ENCODE measurements around the gene SGMS1. TPM values are rescaled to one million over a fixed set of nuclear protein-coding genes. Genes with fewer than 3 reads are reported as not detected.
"Not testable (repeated sequence)": the region's sequence is repeated elsewhere in the genome, so short reads cannot be mapped to it uniquely, and the experiment has no call there.

SGMS1 gene
- total RNA-seq, 1 donor from 2014 or later: 14.2 TPM

GRCh38 chr10:50497758-50498157 is 126.0 kb downstream of the SGMS1 start:
- Mint-ChIP-seq H3K4me1 (peaks cover 43% of the 10 kb centered on the region), H3K4me3 (peak overlapping the region; percentile 64)
- intact Hi-C loops (cut with micrococcal nuclease): no loop called here

GRCh38 chr10:50496228-50496627 is 127.5 kb downstream of the SGMS1 start:
- peaks cover 29% of the 10 kb centered on the region for H3K9me3 Mint-ChIP-seq
- H3K27ac Mint-ChIP-seq: peak overlapping the region; percentile 32
- no peaks in the 10 kb centered on the region for H3K27me3 Mint-ChIP-seq
- no peak overlapping the region for H3K4me3 Mint-ChIP-seq
- intact Hi-C loops (cut with micrococcal nuclease): no loop called here
- H3K4me1 Mint-ChIP-seq: peaks cover 31% of the 10 kb centered on the region
- DNase-seq: no peak
- H3K36me3 Mint-ChIP-seq (ENCODE audit: low read depth): peaks cover 27% of the 10 kb centered on the region

More at GRCh38 chr10:50497758-50498157, 126.0 kb downstream of the SGMS1 start:
- peaks cover 27% of the 10 kb centered on the region for H3K36me3 Mint-ChIP-seq (ENCODE audit: low read depth)
- peaks cover 18% of the 10 kb centered on the region for H3K9me3 Mint-ChIP-seq
- H3K27me3 Mint-ChIP-seq: no peaks in the 10 kb centered on the region
- peak overlapping the region; percentile 91 for H3K27ac Mint-ChIP-seq
- no peak for DNase-seq

GRCh38 chr10:50490241-50490640 is 133.5 kb downstream of the SGMS1 start:
- Mint-ChIP-seq H3K27ac (no peak overlapping the region), H3K4me3 (no peak overlapping the region), H3K27me3 (no peaks in the 10 kb centered on the region), H3K4me1 (peaks cover 5% of the 10 kb centered on the region), H3K36me3 (ENCODE audit: low read depth) (peaks cover 9% of the 10 kb centered on the region), H3K9me3 (peaks cover 28% of the 10 kb centered on the region)
- intact Hi-C loops (cut with micrococcal nuclease): no loop called here
- no peak for DNase-seq

GRCh38 chr10:50484550-50484949 is 139.2 kb downstream of the SGMS1 start:
- peaks cover 27% of the 10 kb centered on the region for H3K9me3 Mint-ChIP-seq

GRCh38 chr10:50480054-50481007 is 143.4 kb downstream of the SGMS1 start:
- no peaks in the 10 kb centered on the region for H3K4me1 Mint-ChIP-seq
- no peaks in the 10 kb centered on the region for H3K27me3 Mint-ChIP-seq
- DNase-seq: peak; percentile 33
- no peak overlapping the region for H3K27ac Mint-ChIP-seq
- H3K9me3 Mint-ChIP-seq: peaks cover 37% of the 10 kb centered on the region
- H3K36me3 Mint-ChIP-seq (ENCODE audit: low read depth): peaks cover 51% of the 10 kb centered on the region
- no peak overlapping the region for H3K4me3 Mint-ChIP-seq
- intact Hi-C loops (cut with micrococcal nuclease): no loop called here

More at GRCh38 chr10:50484550-50484949, 139.2 kb downstream of the SGMS1 start:
- DNase-seq; intact Hi-C loops (cut with micrococcal nuclease); H3K4me3 Mint-ChIP-seq; H3K4me1 Mint-ChIP-seq; H3K27me3 Mint-ChIP-seq; H3K27ac Mint-ChIP-seq: not testable (repeated sequence)
- peaks cover 28% of the 10 kb centered on the region for H3K36me3 Mint-ChIP-seq (ENCODE audit: low read depth)

- Mint-ChIP-seq H3K9me3 (peaks cover 23% of the 10 kb centered on the region), H3K4me1 (peaks cover 3% of the 10 kb centered on the region), H3K36me3 (ENCODE audit: low read depth) (peaks cover 35% of the 10 kb centered on the region), H3K27me3 (no peaks in the 10 kb centered on the region), H3K27ac (no peak overlapping the region), H3K4me3 (no peak overlapping the region)
- DNase-seq: no peak
- intact Hi-C loops (cut with micrococcal nuclease): no loop called here
These were observed 146.2 kb downstream of the SGMS1 start for GRCh38 chr10:50477287-50478203.

- H3K4me3 Mint-ChIP-seq: no peak overlapping the region
- no peak for DNase-seq
- H3K4me1 Mint-ChIP-seq: peaks cover 18% of the 10 kb centered on the region
- peaks cover 12% of the 10 kb centered on the region for H3K9me3 Mint-ChIP-seq
- no peak overlapping the region for H3K27ac Mint-ChIP-seq
- H3K27me3 Mint-ChIP-seq: no peaks in the 10 kb centered on the region
- peaks cover 20% of the 10 kb centered on the region for H3K36me3 Mint-ChIP-seq (ENCODE audit: low read depth)
- intact Hi-C loops (cut with micrococcal nuclease): no loop called here
These were observed 150.0 kb downstream of the SGMS1 start for GRCh38 chr10:50473756-50474155.

- intact Hi-C loops (cut with micrococcal nuclease): no loop called here
- H3K9me3 Mint-ChIP-seq: peaks cover 11% of the 10 kb centered on the region
- H3K27ac Mint-ChIP-seq: no peak overlapping the region
- no peaks in the 10 kb centered on the region for H3K27me3 Mint-ChIP-seq
- H3K4me3 Mint-ChIP-seq: no peak overlapping the region
- DNase-seq: no peak
- H3K36me3 Mint-ChIP-seq (ENCODE audit: low read depth): peaks cover 18% of the 10 kb centered on the region
- H3K4me1 Mint-ChIP-seq: peaks cover 26% of the 10 kb centered on the region
These were observed 150.8 kb downstream of the SGMS1 start for GRCh38 chr10:50472914-50473313.

- H3K9me3 Mint-ChIP-seq: no peaks in the 10 kb centered on the region
- H3K4me3 Mint-ChIP-seq: no peak overlapping the region
- peaks cover 7% of the 10 kb centered on the region for H3K36me3 Mint-ChIP-seq (ENCODE audit: low read depth)
- peaks cover 32% of the 10 kb centered on the region for H3K4me1 Mint-ChIP-seq
- H3K27ac Mint-ChIP-seq: no peak overlapping the region
- DNase-seq: no peak
- no peaks in the 10 kb centered on the region for H3K27me3 Mint-ChIP-seq
- intact Hi-C loops (cut with micrococcal nuclease): no loop called here
These were observed 152.2 kb downstream of the SGMS1 start for GRCh38 chr10:50471583-50471975.

GRCh38 chr10:50470798-50471582 is 152.8 kb downstream of the SGMS1 start:
- H3K9me3 Mint-ChIP-seq: no peaks in the 10 kb centered on the region
- H3K27ac Mint-ChIP-seq: no peak overlapping the region
- no peak for DNase-seq
- H3K4me1 Mint-ChIP-seq: peaks cover 32% of the 10 kb centered on the region
- intact Hi-C loops (cut with micrococcal nuclease): no loop called here
- H3K27me3 Mint-ChIP-seq: no peaks in the 10 kb centered on the region
- H3K36me3 Mint-ChIP-seq (ENCODE audit: low read depth): peaks cover 2% of the 10 kb centered on the region
- no peak overlapping the region for H3K4me3 Mint-ChIP-seq

- no peaks in the 10 kb centered on the region for H3K27me3 Mint-ChIP-seq
- H3K9me3 Mint-ChIP-seq: no peaks in the 10 kb centered on the region
- H3K4me1 Mint-ChIP-seq: peaks cover 34% of the 10 kb centered on the region
- DNase-seq: peak; percentile 63
- peaks cover 3% of the 10 kb centered on the region for H3K36me3 Mint-ChIP-seq (ENCODE audit: low read depth)
- H3K4me3 Mint-ChIP-seq: no peak overlapping the region
- no peak overlapping the region for H3K27ac Mint-ChIP-seq
- intact Hi-C loops (cut with micrococcal nuclease): no loop called here
These were observed 153.4 kb downstream of the SGMS1 start for GRCh38 chr10:50470345-50470744.

GRCh38 chr10:50469778-50470193 is 154.0 kb downstream of the SGMS1 start:
- Mint-ChIP-seq H3K4me1 (peaks cover 34% of the 10 kb centered on the region), H3K4me3 (no peak overlapping the region), H3K9me3 (no peaks in the 10 kb centered on the region), H3K36me3 (ENCODE audit: low read depth) (peaks cover 3% of the 10 kb centered on the region), H3K27ac (no peak overlapping the region), H3K27me3 (no peaks in the 10 kb centered on the region)
- intact Hi-C loops (cut with micrococcal nuclease): no loop called here
- peak; percentile 34 for DNase-seq

- Mint-ChIP-seq H3K9me3 (no peaks in the 10 kb centered on the region), H3K4me3 (no peak overlapping the region), H3K27me3 (no peaks in the 10 kb centered on the region), H3K36me3 (ENCODE audit: low read depth) (peaks cover 3% of the 10 kb centered on the region), H3K4me1 (peaks cover 34% of the 10 kb centered on the region), H3K27ac (no peak overlapping the region)
- intact Hi-C loops (cut with micrococcal nuclease): no loop called here
- no peak for DNase-seq
These were observed 154.5 kb downstream of the SGMS1 start for GRCh38 chr10:50469288-50469687.

Data from activated CD4-positive, alpha-beta T cell treated with anti-CD3 and anti-CD28 coated beads, Interleukin-2, amount 10 ng/mL, durations not matched to agents 24 days and 14 days (primary cell).